Left lobe of liver (tissue), 2 donors: ENCODE measurements around the gene SPACA6. TPM values are rescaled to one million over a fixed set of nuclear protein-coding genes. Genes with fewer than 3 reads are reported as not detected.

ENCODE experiments used
- ATAC-seq: fragments of 200-7000 bp; cut with Tn5 transposase; one replicate; pipeline ENCODE4 v1.9.1; 2020; ENCODE audit warnings: mild to moderate bottlenecking, moderate library complexity
- DNase-seq: peaks from one replicate; pipeline ENCODE4 v3.0.0-alpha.2; 2020; ENCODE audit warnings: low spot score
- total RNA-seq: library from RNA; stranded (reverse); gene quantifications from one replicate; pipeline ENCODE4 v1.2.1, GENCODE V29; 2021
- donor health status: DM: no; HTN: no; CAD: no; lungs with moderate emphysema.
- donor health status: DM: no; HTN: yes; CAD: no.

SPACA6 gene
- total RNA-seq, 1 donor from 2014 or later: 4.3 TPM

- ATAC-seq (peak; percentile 92), DNase-seq (peak; percentile 83)
Observed at GRCh38 chr19:51703575-51704515, 10.7 kb downstream of the SPACA6 start.

- DNase-seq (no peak), ATAC-seq (no peak)
Observed at GRCh38 chr19:51704626-51705025, 11.5 kb downstream of the SPACA6 start.

- no peak for DNase-seq
- no peak for ATAC-seq
Observed at GRCh38 chr19:51706296-51706695, 13.2 kb downstream of the SPACA6 start.

- DNase-seq: no peak
- no peak for ATAC-seq
Observed at GRCh38 chr19:51706885-51707284, 13.8 kb downstream of the SPACA6 start.

GRCh38 chr19:51708811-51709210, 15.7 kb downstream of the SPACA6 start:
- DNase-seq (no peak), ATAC-seq (no peak)

GRCh38 chr19:51709575-51709974, 16.4 kb downstream of the SPACA6 start:
- DNase-seq (no peak), ATAC-seq (no peak)

GRCh38 chr19:51710163-51710562, 17.0 kb downstream of the SPACA6 start:
- no peak for ATAC-seq
- DNase-seq: no peak

GRCh38 chr19:51711702-51712101, 18.6 kb downstream of the SPACA6 start:
- ATAC-seq (no peak), DNase-seq (no peak)

- DNase-seq (no peak), ATAC-seq (no peak)
Observed at GRCh38 chr19:51712461-51713081, 19.4 kb downstream of the SPACA6 start.

GRCh38 chr19:51713319-51714285, 20.5 kb downstream of the SPACA6 start:
- no peak for ATAC-seq
- no peak for DNase-seq

- ATAC-seq: no peak
- DNase-seq: no peak
Observed at GRCh38 chr19:51714848-51715247, 21.7 kb downstream of the SPACA6 start.

GRCh38 chr19:51715850-51716249, 22.7 kb downstream of the SPACA6 start:
- no peak for DNase-seq
- no peak for ATAC-seq

- ATAC-seq (no peak), DNase-seq (no peak)
Observed at GRCh38 chr19:51716925-51717324, 23.8 kb downstream of the SPACA6 start.

- ATAC-seq: no peak
- no peak for DNase-seq
Observed at GRCh38 chr19:51719251-51719988, 26.3 kb downstream of the SPACA6 start.

- no peak for DNase-seq
- ATAC-seq: no peak
Observed at GRCh38 chr19:51721905-51722304, 28.8 kb downstream of the SPACA6 start.

- DNase-seq (no peak), ATAC-seq (no peak)
Observed at GRCh38 chr19:51722492-51722891, 29.4 kb downstream of the SPACA6 start.

- DNase-seq (no peak), ATAC-seq (no peak)
Observed at GRCh38 chr19:51724543-51724942, 31.4 kb downstream of the SPACA6 start.

GRCh38 chr19:51726049-51726448, 32.9 kb downstream of the SPACA6 start:
- ATAC-seq (no peak), DNase-seq (no peak)

- ATAC-seq (no peak), DNase-seq (no peak)
Observed at GRCh38 chr19:51727349-51727880, 34.3 kb downstream of the SPACA6 start.

- ATAC-seq (no peak), DNase-seq (no peak)
Observed at GRCh38 chr19:51729781-51730180, 36.7 kb downstream of the SPACA6 start.
